ENCODE data around the gene MMP11. TPM values are rescaled to one million over a fixed set of nuclear protein-coding genes. Genes with fewer than 3 reads are reported as not detected.

MMP11 gene
- total and polyA plus RNA-seq, 2 of the 13 experiments (the other 11 are each of a cell fraction or from before 2014, with no cell fraction given) = 8.9 to 28.6 TPM

DNA sequence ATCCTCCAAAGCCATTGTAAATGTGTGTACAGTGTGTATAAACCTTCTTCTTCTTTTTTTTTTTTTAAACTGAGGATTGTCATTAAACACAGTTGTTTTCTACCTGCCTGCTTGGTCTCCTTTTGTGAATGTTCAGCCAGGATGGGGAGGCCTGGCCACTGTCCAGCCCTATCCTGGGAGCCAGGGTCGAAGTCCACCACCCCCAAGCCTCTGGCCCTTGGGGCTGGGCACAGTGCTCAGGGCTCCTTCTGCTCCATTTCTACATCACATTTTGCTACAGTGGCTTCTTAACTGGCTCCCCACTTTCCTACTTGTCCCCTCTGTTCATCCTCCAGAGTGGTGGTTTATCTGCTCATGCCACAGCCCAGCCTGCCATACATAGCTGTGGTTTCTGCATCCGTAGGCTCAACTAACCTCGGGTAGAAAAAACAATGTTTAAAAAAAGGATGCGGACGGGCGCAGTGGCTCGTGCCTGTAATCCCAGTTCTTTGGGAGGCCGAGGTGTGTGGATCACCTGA, 11.6 kb downstream of the MMP11 start (continued):
- TF ChIP-seq, protein P1, sequence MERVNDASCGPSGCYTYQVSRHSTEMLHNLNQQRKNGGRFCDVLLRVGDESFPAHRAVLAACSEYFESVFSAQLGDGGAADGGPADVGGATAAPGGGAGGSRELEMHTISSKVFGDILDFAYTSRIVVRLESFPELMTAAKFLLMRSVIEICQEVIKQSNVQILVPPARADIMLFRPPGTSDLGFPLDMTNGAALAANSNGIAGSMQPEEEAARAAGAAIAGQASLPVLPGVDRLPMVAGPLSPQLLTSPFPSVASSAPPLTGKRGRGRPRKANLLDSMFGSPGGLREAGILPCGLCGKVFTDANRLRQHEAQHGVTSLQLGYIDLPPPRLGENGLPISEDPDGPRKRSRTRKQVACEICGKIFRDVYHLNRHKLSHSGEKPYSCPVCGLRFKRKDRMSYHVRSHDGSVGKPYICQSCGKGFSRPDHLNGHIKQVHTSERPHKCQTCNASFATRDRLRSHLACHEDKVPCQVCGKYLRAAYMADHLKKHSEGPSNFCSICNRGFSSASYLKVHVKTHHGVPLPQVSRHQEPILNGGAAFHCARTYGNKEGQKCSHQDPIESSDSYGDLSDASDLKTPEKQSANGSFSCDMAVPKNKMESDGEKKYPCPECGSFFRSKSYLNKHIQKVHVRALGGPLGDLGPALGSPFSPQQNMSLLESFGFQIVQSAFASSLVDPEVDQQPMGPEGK (CRISPR knock-in tag; IDR thresholded peaks at IDR 0.05) = peak; percentile 81
- TF ChIP-seq MIER2 (CRISPR knock-in tag; IDR thresholded peaks at IDR 0.05) (0 out of 2 replicates have a peak, but pooled peaks have one; percentile 39), ZSCAN12 (CRISPR knock-in tag; IDR thresholded peaks at IDR 0.05) (no peak), HOXD1 (CRISPR knock-in tag; IDR thresholded peaks at IDR 0.05) (no peak), MED8 (CRISPR knock-in tag; IDR thresholded peaks at IDR 0.05; ENCODE audit: insufficient replicate concordance) (no peak), ZNF543 (CRISPR knock-in tag; IDR thresholded peaks at IDR 0.05) (no peak), NFE2 (CRISPR knock-in tag; IDR thresholded peaks at IDR 0.05) (no peak)
- TF ChIP-seq, protein P2, sequence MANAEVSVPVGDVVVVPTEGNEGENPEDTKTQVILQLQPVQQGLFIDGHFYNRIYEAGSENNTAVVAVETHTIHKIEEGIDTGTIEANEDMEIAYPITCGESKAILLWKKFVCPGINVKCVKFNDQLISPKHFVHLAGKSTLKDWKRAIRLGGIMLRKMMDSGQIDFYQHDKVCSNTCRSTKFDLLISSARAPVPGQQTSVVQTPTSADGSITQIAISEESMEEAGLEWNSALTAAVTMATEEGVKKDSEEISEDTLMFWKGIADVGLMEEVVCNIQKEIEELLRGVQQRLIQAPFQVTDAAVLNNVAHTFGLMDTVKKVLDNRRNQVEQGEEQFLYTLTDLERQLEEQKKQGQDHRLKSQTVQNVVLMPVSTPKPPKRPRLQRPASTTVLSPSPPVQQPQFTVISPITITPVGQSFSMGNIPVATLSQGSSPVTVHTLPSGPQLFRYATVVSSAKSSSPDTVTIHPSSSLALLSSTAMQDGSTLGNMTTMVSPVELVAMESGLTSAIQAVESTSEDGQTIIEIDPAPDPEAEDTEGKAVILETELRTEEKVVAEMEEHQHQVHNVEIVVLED (CRISPR knock-in tag; IDR thresholded peaks at IDR 0.05; ENCODE audit: borderline replicate concordance) = peak; percentile 36; the same call in 1 of the 2 replicates

DNA sequence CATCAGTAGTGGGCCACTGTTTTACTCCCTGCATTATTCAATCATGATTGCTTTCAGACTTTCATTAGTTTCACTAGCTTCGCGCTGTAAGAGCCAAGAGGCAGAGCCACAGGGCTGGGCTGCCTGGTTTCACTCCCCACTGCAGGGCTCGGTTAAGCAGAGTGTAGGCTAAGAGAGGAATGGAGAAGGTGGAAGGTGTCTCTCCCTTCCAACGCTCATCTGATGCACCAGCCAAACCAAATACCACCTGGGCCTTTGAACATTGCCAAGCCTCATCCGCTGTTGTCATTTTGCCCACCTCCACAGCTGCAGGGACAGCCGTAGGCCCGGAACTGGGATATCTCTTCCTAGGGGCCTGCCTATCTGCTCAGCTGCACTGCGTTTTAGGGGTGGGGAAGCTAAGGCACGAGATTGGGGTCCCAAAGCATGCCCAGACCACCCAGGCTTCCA, 13.6 kb downstream of the MMP11 start:
- Histone ChIP-seq H3K9me3 (ENCODE audit: low read length) (no peaks in the 10 kb centered on the region), H3K9ac (ENCODE audit: insufficient read depth, low read depth, low read length) (peak overlapping the region; percentile 99), H3K4me2 (ENCODE audit: low read depth, low read length) (peak overlapping the region; percentile 99), H3K4me1 (ENCODE audit: insufficient read depth, low read length) (peaks cover 78% of the 10 kb centered on the region), H3K4me3 (replicated peaks in 1 of 3; ENCODE audit: insufficient read depth in 1 of 3, low read depth in 2 of 3, low read length in 3 of 3) (peak overlapping the region; percentile 84 to 92 (median 90)), H4K20me1 (ENCODE audit: insufficient read depth, low read length) (peaks cover 23% of the 10 kb centered on the region), H3K27me3 (ENCODE audit: control insufficient read depth in 1 of 2, insufficient read depth in 2 of 2, low read length in 2 of 2) (no peaks in the 10 kb centered on the region), H3K27ac (ENCODE audit: extremely low read length, insufficient read depth, low read length) (peak overlapping the region; percentile 99), H3K79me2 (ENCODE audit: insufficient read depth, low read length) (peaks cover 37% of the 10 kb centered on the region), H2AFZ (ENCODE audit: low read length) (peak overlapping the region; percentile 58), H3K36me3 (replicated peaks in 1 of 2; ENCODE audit: control insufficient read depth in 1 of 2, insufficient read depth in 2 of 2, low read length in 2 of 2) (peaks cover 0 to under 1% of the 10 kb centered on the region in 2 experiments; a peak in 2 of 5 replicates)
- intact Hi-C loops (cut with micrococcal nuclease; ENCODE audit: unreplicated experiment) (loop anchor here (5.0 kb wide), 1 partner anchor 71 kb away; the partner anchor contains the start of gene SLC2A11), in situ Hi-C loops (cut with HindIII; ENCODE audit: extremely low pct_ligation_motif_present, low pct_unique_long_range_greater_than_20kb) (no loop called here)
- ATAC-seq = peak; percentile 15
- ChIA-PET CTCF (ENCODE audit: low intra/inter-chr PET ratio, low total read pairs) (no interaction called here), POLR2A (interaction anchor here (0.6 to 7.1 kb wide), 5 partner anchors 11 to 71 kb away, joined by 3 to 201 read pairs (median 5); partner anchors contain the start of genes CHCHD10, MMP11 and SLC2A11)
- no peak for FAIRE-seq
- no peak for DNase-seq (ENCODE audit: low spot score)
- TSS peak; percentile 93 for BruUV-seq (replicated peaks)
- WGBS (ENCODE audit: low lambda C conversion rate) = 42% methylated on average over 4 of the region's 9 CpGs
- TF ChIP-seq KLF12 (CRISPR knock-in tag; IDR thresholded peaks at IDR 0.05; ENCODE audit: borderline replicate concordance) (0 out of 2 replicates have a peak, but pooled peaks have one; percentile 20), REPIN1 (CRISPR knock-in tag; IDR thresholded peaks at IDR 0.05; ENCODE audit: borderline replicate concordance, low read depth) (no peak), SMAD3 (CRISPR knock-in tag; IDR thresholded peaks at IDR 0.05) (0 out of 2 replicates have a peak, but pooled peaks have one; percentile 13), ZNF841 (CRISPR knock-in tag; IDR thresholded peaks at IDR 0.05; ENCODE audit: borderline replicate concordance) (no peak), ZNF256 (CRISPR knock-in tag; conservative IDR thresholded peaks at IDR 0.05) (0 out of 2 replicates have a peak, but pooled peaks have one; percentile 16), MYC (CRISPR knock-in tag; IDR thresholded peaks at IDR 0.05; ENCODE audit: borderline replicate concordance) (0 out of 2 replicates have a peak, but pooled peaks have one; percentile 9), ZNF337 (CRISPR knock-in tag; IDR thresholded peaks at IDR 0.05; ENCODE audit: borderline replicate concordance, low read depth) (0 out of 2 replicates have a peak, but pooled peaks have one; percentile 14), DR1 (CRISPR knock-in tag; IDR thresholded peaks at IDR 0.05) (peak; percentile 8; the same call in 1 of the 2 replicates)
- TF ChIP-seq, protein P3, sequence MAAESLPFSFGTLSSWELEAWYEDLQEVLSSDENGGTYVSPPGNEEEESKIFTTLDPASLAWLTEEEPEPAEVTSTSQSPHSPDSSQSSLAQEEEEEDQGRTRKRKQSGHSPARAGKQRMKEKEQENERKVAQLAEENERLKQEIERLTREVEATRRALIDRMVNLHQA (CRISPR knock-in tag; IDR thresholded peaks at IDR 0.05) = no peak
